ENCODE results near the gene VAMP2.

The VAMP2 gene

GRCh38 chr17:8125154-8125946 is 37.4 kb downstream of the VAMP2 start (continued):
- TF ChIP-seq ZNF362 (tag by site-specific recombination; IDR thresholded peaks at IDR 0.05) (no peak), RBAK (tag by site-specific recombination; IDR thresholded peaks at IDR 0.05) (no peak), ZNF654 (tag by site-specific recombination; IDR thresholded peaks at IDR 0.05; ENCODE audit: low read depth) (peak; percentile 13), ZBTB1 (tag by site-specific recombination; IDR thresholded peaks at IDR 0.05) (no peak), ZNF292 (tag by site-specific recombination; IDR thresholded peaks at IDR 0.05; ENCODE audit: borderline replicate concordance, low read depth) (no peak), ZEB2 (tag by site-specific recombination; IDR thresholded peaks at IDR 0.05) (no peak; the same call in 1 of the 2 replicates), ZNF558 (tag by site-specific recombination; IDR thresholded peaks at IDR 0.05) (peak; percentile 18; the same call in 1 of the 2 replicates), ZNF768 (tag by site-specific recombination; IDR thresholded peaks at IDR 0.05) (no peak), ZSCAN23 (tag by site-specific recombination; IDR thresholded peaks at IDR 0.05) (peak; percentile 7; the same call in 1 of the 2 replicates), ZNF175 (tag by site-specific recombination; IDR thresholded peaks at IDR 0.05) (no peak), INSM2 (tag by site-specific recombination; IDR thresholded peaks at IDR 0.05) (0 out of 2 replicates have a peak, but pooled peaks have one; percentile 52), YY2 (tag by site-specific recombination; IDR thresholded peaks at IDR 0.05) (no peak), KLF10 (tag by site-specific recombination; IDR thresholded peaks at IDR 0.05) (peak; percentile 83; the same call in 1 of the 2 replicates), ZNF544 (tag by site-specific recombination; IDR thresholded peaks at IDR 0.05) (no peak), KLF16 (tag by site-specific recombination; IDR thresholded peaks at IDR 0.05) (peak; percentile 75; the same call in 1 of the 2 replicates), ZFP41 (tag by site-specific recombination; IDR thresholded peaks at IDR 0.05; ENCODE audit: borderline replicate concordance) (no peak), ZNF501 (tag by site-specific recombination; IDR thresholded peaks at IDR 0.05) (peak; percentile 86; the same call in 1 of the 2 replicates), BCL6B (tag by site-specific recombination; IDR thresholded peaks at IDR 0.05) (peak; percentile 6; the same call in 1 of the 2 replicates), ZNF843 (tag by site-specific recombination; IDR thresholded peaks at IDR 0.05) (0 out of 2 replicates have a peak, but pooled peaks have one; percentile 14), ZNF114 (tag by site-specific recombination; IDR thresholded peaks at IDR 0.05) (no peak), KLF9 (tag by site-specific recombination; IDR thresholded peaks at IDR 0.05; ENCODE audit: low read depth) (peak; percentile 12; the same call in 1 of the 2 replicates), ZNF391 (tag by site-specific recombination; IDR thresholded peaks at IDR 0.05; ENCODE audit: borderline replicate concordance, low read depth) (0 out of 2 replicates have a peak, but pooled peaks have one; percentile 38), MZF1 (tag by site-specific recombination; IDR thresholded peaks at IDR 0.05; ENCODE audit: borderline replicate concordance) (peak; percentile 31; the same call in 1 of the 2 replicates), ZNF692 (tag by site-specific recombination; IDR thresholded peaks at IDR 0.05) (peak; percentile 63), EGR2 (tag by site-specific recombination; IDR thresholded peaks at IDR 0.05; ENCODE audit: low read depth) (0 out of 2 replicates have a peak, but pooled peaks have one; percentile 19), ZNF660 (tag by site-specific recombination; IDR thresholded peaks at IDR 0.05) (peak; percentile 97)

All from HEK293 (cell line).